ENCODE measurements around the gene GTPBP3. TPM values are rescaled to one million over a fixed set of nuclear protein-coding genes. Genes with fewer than 3 reads are reported as not detected.
A peak's percentile ranks its signal among the peaks of the same experiment; 100 is the strongest.

The GTPBP3 gene
- total and polyA plus RNA-seq, 2 of the 13 experiments (the other 11 are each of a cell fraction or from before 2014, with no cell fraction given): 17.5 to 30.0 TPM

DNA sequence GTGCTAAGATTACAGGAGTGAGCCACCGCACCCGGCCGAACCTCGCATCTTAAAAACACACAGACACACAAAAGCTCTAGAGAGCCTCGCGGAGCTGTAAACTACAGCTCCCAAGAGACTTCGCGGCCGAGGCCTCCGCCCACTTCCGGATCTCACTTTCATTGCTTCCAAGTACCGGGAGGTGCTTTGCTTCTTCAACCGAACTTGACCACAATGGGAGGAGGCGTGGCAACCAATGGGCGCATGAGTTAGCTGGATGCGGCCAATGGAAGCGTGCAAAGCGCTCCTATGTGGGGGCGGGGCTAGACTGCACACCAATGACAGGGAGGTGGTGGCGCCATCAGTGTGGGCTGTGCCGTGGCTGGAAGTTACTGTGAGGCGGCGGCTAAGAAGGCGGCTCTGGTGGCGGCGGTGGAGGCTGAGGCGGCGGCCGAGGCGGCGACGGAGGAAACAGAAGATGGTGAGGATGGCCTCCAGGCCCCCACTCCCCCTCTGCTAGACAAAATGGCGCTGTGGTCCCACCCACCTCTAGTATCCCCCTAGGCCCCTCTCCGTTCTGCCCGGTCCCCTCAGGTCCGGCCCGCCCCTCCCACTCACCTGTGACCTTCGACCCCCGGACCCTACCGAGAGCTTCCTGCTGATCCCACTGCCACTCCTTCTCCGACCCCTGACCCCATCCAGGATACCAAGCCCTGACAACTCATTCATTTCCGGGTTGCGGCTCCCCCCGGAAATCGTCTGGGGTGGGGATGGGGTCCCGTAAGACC lies 28.0 kb upstream of the GTPBP3 start, which contains the start of gene DDA1 (continued):
- TF ChIP-seq, protein P1, sequence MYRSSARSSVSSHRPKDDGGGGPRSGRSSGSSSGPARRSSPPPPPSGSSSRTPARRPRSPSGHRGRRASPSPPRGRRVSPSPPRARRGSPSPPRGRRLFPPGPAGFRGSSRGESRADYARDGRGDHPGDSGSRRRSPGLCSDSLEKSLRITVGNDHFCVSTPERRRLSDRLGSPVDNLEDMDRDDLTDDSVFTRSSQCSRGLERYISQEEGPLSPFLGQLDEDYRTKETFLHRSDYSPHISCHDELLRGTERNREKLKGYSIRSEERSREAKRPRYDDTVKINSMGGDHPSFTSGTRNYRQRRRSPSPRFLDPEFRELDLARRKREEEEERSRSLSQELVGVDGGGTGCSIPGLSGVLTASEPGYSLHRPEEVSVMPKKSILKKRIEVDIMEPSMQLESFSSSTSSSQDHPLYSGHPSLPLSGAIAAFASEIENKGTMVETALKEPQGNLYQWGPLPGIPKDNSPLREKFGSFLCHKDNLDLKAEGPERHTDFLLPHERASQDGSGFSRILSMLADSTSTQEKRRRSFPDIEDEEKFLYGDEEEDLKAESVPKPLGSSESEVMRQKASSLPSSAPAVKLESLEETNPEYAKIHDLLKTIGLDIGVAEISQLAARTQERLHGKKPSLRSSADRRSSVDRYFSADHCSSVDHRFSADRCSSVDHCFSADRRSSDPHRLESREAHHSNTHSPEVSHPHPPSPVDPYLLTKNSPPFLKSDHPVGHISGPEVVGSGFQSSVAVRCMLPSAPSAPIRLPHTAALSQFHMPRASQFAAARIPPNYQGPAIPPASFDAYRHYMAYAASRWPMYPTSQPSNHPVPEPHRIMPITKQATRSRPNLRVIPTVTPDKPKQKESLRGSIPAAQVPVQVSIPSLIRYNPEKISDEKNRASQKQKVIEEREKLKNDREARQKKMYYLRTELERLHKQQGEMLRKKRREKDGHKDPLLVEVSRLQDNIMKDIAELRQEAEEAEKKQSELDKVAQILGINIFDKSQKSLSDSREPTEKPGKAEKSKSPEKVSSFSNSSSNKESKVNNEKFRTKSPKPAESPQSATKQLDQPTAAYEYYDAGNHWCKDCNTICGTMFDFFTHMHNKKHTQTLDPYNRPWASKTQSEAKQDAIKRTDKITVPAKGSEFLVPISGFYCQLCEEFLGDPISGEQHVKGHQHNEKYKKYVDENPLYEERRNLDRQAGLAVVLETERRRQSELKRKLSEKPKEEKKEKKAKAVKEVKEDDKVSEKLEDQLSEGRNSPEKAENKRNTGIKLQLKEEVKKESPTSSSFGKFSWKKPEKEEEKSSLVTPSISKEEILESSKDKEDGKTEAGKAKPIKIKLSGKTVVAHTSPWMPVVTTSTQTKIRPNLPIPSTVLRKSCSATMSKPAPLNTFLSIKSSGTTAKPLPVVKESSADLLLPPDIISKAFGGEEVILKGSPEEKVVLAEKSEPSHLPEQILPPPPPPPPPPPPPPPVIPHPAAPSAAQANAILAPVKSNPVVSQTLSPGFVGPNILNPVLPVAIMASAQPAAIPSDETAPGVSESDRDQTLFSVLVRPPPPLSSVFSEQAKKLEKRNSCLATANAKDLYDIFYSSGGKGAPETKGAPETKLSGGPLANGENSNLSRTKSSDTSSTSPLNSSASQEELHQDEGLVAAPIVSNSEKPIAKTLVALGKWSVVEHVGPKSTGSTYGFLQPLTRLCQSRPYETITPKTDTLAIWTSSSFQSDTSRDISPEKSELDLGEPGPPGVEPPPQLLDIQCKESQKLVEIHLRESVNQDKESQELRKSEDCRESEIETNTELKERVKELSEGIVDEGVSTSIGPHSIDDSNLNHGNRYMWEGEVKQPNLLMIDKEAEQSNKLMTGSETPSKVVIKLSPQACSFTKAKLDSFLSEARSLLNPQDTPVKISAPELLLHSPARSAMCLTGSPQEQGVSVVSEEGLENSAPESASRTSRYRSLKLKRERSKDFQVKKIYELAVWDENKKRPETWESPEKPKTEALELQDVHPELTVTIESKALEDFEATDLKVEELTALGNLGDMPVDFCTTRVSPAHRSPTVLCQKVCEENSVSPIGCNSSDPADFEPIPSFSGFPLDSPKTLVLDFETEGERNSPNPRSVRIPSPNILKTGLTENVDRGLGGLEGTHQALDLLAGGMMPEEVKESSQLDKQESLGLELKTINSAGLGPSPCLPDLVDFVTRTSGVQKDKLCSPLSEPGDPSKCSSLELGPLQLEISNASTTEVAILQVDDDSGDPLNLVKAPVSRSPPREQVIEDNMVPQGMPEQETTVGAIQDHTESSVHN (CRISPR knock-in tag; IDR thresholded peaks at IDR 0.05): no peak
- TF ChIP-seq, protein P2, sequence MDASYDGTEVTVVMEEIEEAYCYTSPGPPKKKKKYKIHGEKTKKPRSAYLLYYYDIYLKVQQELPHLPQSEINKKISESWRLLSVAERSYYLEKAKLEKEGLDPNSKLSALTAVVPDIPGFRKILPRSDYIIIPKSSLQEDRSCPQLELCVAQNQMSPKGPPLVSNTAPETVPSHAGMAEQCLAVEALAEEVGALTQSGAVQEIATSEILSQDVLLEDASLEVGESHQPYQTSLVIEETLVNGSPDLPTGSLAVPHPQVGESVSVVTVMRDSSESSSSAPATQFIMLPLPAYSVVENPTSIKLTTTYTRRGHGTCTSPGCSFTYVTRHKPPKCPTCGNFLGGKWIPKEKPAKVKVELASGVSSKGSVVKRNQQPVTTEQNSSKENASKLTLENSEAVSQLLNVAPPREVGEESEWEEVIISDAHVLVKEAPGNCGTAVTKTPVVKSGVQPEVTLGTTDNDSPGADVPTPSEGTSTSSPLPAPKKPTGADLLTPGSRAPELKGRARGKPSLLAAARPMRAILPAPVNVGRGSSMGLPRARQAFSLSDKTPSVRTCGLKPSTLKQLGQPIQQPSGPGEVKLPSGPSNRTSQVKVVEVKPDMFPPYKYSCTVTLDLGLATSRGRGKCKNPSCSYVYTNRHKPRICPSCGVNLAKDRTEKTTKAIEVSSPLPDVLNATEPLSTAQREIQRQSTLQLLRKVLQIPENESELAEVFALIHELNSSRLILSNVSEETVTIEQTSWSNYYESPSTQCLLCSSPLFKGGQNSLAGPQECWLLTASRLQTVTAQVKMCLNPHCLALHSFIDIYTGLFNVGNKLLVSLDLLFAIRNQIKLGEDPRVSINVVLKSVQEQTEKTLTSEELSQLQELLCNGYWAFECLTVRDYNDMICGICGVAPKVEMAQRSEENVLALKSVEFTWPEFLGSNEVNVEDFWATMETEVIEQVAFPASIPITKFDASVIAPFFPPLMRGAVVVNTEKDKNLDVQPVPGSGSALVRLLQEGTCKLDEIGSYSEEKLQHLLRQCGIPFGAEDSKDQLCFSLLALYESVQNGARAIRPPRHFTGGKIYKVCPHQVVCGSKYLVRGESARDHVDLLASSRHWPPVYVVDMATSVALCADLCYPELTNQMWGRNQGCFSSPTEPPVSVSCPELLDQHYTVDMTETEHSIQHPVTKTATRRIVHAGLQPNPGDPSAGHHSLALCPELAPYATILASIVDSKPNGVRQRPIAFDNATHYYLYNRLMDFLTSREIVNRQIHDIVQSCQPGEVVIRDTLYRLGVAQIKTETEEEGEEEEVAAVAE (CRISPR knock-in tag; IDR thresholded peaks at IDR 0.05; ENCODE audit: borderline replicate concordance): peak; percentile 90
- peak; percentile 89; the same call in 1 of the 2 replicates for TF ChIP-seq RFXAP (CRISPR knock-in tag; IDR thresholded peaks at IDR 0.05; ENCODE audit: borderline replicate concordance)
- TF ChIP-seq PAX8 (CRISPR knock-in tag; IDR thresholded peaks at IDR 0.05; ENCODE audit: borderline replicate concordance): no peak
- TF ChIP-seq, protein P3, sequence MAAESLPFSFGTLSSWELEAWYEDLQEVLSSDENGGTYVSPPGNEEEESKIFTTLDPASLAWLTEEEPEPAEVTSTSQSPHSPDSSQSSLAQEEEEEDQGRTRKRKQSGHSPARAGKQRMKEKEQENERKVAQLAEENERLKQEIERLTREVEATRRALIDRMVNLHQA (CRISPR knock-in tag; IDR thresholded peaks at IDR 0.05): no peak
- no peak for TF ChIP-seq AGO1 (IDR thresholded peaks at IDR 0.05; ENCODE audit: low read depth, low read length, poor library complexity, severe bottlenecking)
- TF ChIP-seq ZMYM4 (CRISPR knock-in tag; IDR thresholded peaks at IDR 0.05): peak; percentile 52
- TF ChIP-seq ZNF775 (CRISPR knock-in tag; IDR thresholded peaks at IDR 0.05; ENCODE audit: borderline replicate concordance): no peak
- TF ChIP-seq, protein P4, sequence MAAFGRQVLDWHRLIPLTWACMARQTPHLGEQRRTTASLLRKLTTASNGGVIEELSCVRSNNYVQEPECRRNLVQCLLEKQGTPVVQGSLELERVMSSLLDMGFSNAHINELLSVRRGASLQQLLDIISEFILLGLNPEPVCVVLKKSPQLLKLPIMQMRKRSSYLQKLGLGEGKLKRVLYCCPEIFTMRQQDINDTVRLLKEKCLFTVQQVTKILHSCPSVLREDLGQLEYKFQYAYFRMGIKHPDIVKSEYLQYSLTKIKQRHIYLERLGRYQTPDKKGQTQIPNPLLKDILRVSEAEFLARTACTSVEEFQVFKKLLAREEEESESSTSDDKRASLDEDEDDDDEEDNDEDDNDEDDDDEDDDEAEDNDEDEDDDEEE (CRISPR knock-in tag; IDR thresholded peaks at IDR 0.05): peak; percentile 62; the same call in 1 of the 2 replicates
- TF ChIP-seq KDM4B (CRISPR knock-in tag; IDR thresholded peaks at IDR 0.05): no peak
- no peak for TF ChIP-seq ZNF260 (CRISPR knock-in tag; IDR thresholded peaks at IDR 0.05; ENCODE audit: borderline replicate concordance, low read depth)
- TF ChIP-seq RAD21 (CRISPR knock-in tag; IDR thresholded peaks at IDR 0.05): no peak
- TF ChIP-seq GABPA (IDR thresholded peaks at IDR 0.05; ENCODE audit: low read depth, low read length): peak; percentile 80
- peak; percentile 94 for TF ChIP-seq GABPA (CRISPR knock-in tag; IDR thresholded peaks at IDR 0.05; ENCODE audit: low read depth)
